ENCODE results near the gene CHD9.
"Not testable (repeated sequence)": the region's sequence is repeated elsewhere in the genome, so short reads cannot be mapped to it uniquely, and the experiment has no call there.

- TF ChIP-seq CTCF (IDR thresholded peaks at IDR 0.05; ENCODE audit: poor library complexity, severe bottlenecking); SMC3 (conservative IDR thresholded peaks at IDR 0.05; ENCODE audit: poor library complexity); EP300 (conservative IDR thresholded peaks at IDR 0.05; ENCODE audit: poor library complexity, severe bottlenecking); REST (IDR thresholded peaks at IDR 0.05; ENCODE audit: borderline replicate concordance); TAF1 (IDR thresholded peaks at IDR 0.05; ENCODE audit: low read depth): not testable (repeated sequence)
These were observed 7.3 kb upstream of the CHD9 start for GRCh38 chr16:53047515-53047914.

Data from neural cell (in vitro differentiated cells).